OCI-LY1 (cell line): ENCODE results near the gene KIF16B.

Experiments
- EZH2 ChIP-seq: fragments of 200-600 bp; sonication (generic), shearing (Covaris generic); IDR thresholded peaks from 2 replicates; pipeline ENCODE4 v1.8.0; 2017; ENCODE audit warnings: borderline replicate concordance, mixed run types, mild to moderate bottlenecking, antibody characterized with exemption, low read length, moderate library complexity, mixed read lengths
- TF ChIP-seq, protein P1 (sequence below): fragments of 200-600 bp; sonication (generic), shearing (Covaris generic); IDR thresholded peaks from 2 replicates; pipeline ENCODE4 v1.5.1; 2017; ENCODE audit warnings: mild to moderate bottlenecking, antibody characterized with exemption, low read length, moderate library complexity, mixed read lengths

DNA sequence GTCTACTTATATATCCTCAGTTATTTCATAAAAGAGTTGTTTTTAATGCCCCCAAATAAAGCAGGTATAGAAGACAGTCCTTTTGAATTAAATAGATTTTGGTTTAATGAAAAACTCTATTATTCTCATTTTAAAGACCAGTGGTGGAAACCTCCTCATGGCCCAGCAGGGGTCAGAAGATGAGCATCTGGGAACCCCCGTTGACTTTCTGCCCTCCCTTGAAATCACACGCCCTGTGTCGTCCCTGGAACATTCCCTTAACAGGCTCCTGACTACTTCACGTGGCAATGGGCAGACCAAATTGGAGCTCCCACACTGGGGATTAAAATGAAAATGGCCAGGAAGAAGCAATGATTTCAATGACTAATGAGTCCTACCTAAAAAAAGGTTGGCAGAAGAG, 220.9 kb downstream of the KIF16B start:
- TF ChIP-seq, protein P1, sequence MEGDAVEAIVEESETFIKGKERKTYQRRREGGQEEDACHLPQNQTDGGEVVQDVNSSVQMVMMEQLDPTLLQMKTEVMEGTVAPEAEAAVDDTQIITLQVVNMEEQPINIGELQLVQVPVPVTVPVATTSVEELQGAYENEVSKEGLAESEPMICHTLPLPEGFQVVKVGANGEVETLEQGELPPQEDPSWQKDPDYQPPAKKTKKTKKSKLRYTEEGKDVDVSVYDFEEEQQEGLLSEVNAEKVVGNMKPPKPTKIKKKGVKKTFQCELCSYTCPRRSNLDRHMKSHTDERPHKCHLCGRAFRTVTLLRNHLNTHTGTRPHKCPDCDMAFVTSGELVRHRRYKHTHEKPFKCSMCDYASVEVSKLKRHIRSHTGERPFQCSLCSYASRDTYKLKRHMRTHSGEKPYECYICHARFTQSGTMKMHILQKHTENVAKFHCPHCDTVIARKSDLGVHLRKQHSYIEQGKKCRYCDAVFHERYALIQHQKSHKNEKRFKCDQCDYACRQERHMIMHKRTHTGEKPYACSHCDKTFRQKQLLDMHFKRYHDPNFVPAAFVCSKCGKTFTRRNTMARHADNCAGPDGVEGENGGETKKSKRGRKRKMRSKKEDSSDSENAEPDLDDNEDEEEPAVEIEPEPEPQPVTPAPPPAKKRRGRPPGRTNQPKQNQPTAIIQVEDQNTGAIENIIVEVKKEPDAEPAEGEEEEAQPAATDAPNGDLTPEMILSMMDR: peak; percentile 26
- TF ChIP-seq EZH2: no peak
